ENCODE data around the gene TAF9B. TPM values are rescaled to one million over a fixed set of nuclear protein-coding genes. Genes with fewer than 3 reads are reported as not detected.
"Not testable (repeated sequence)": the region's sequence is repeated elsewhere in the genome, so short reads cannot be mapped to it uniquely, and the experiment has no call there.

The TAF9B gene
- polyA plus RNA-seq, 1 donor from 2014 or later, result 49.1 TPM

GRCh38 chrX:78129714-78130113, 9.7 kb downstream of the TAF9B start:
- Histone ChIP-seq H3K36me3 (ENCODE audit: insufficient read depth, low read length) (no peaks in the 10 kb centered on the region), H3K79me2 (replicated peaks; ENCODE audit: insufficient read depth, low read length) (no peaks in the 10 kb centered on the region), H3K27ac (ENCODE audit: low read length) (no peak overlapping the region), H3K9ac (ENCODE audit: low read length) (no peak overlapping the region), H3K27me3 (ENCODE audit: insufficient read depth, low read depth, low read length) (no peaks in the 10 kb centered on the region), H2AFZ (ENCODE audit: low read depth, low read length) (no peak overlapping the region), H4K20me1 (ENCODE audit: insufficient read depth) (no peaks in the 10 kb centered on the region), H3K9me2 (ENCODE audit: insufficient read depth, low read length) (no peaks in the 10 kb centered on the region), H3K9me3 (ENCODE audit: low read length) (no peaks in the 10 kb centered on the region), H3F3A (ENCODE audit: insufficient read depth, low read length, poor library complexity, severe bottlenecking) (no peaks in the 10 kb centered on the region), H3K4me2 (ENCODE audit: low read length) (no peak overlapping the region), H3K4me3 (ENCODE audit: low read length) (no peak overlapping the region)
- no peak for TF ChIP-seq REST (IDR thresholded peaks at IDR 0.05; ENCODE audit: borderline replicate concordance)
- TF ChIP-seq CTCF (IDR thresholded peaks at IDR 0.05; ENCODE audit: poor library complexity, severe bottlenecking), result no peak
- no peak for TF ChIP-seq MXI1 (conservative IDR thresholded peaks at IDR 0.05; ENCODE audit: poor library complexity, severe bottlenecking)
- no peak for TF ChIP-seq TAF1 (IDR thresholded peaks at IDR 0.05; ENCODE audit: low read depth)
- TF ChIP-seq EP300 (conservative IDR thresholded peaks at IDR 0.05; ENCODE audit: poor library complexity, severe bottlenecking), result no peak
- TF ChIP-seq SMC3 (conservative IDR thresholded peaks at IDR 0.05; ENCODE audit: poor library complexity), result no peak
- no peak for TF ChIP-seq RAD21 (conservative IDR thresholded peaks at IDR 0.05)
- no peak for TF ChIP-seq POLR2AphosphoS5 (IDR thresholded peaks at IDR 0.05)
- no peak for TF ChIP-seq EZH2 (IDR thresholded peaks at IDR 0.05; ENCODE audit: borderline replicate concordance, insufficient read depth, low read length, poor library complexity, severe bottlenecking)

GRCh38 chrX:78125781-78126180, 13.7 kb downstream of the TAF9B start:
- not testable (repeated sequence) for H3F3A ChIP-seq (ENCODE audit: insufficient read depth, low read length, poor library complexity, severe bottlenecking); H3K9me3 ChIP-seq (ENCODE audit: low read length); H4K20me1 ChIP-seq (ENCODE audit: insufficient read depth); H3K27me3 ChIP-seq (ENCODE audit: insufficient read depth, low read depth, low read length); H3K36me3 ChIP-seq (ENCODE audit: insufficient read depth, low read length); H3K79me2 ChIP-seq (replicated peaks; ENCODE audit: insufficient read depth, low read length); H3K4me2 ChIP-seq (ENCODE audit: low read length); H2AFZ ChIP-seq (ENCODE audit: low read depth, low read length); H3K9ac ChIP-seq (ENCODE audit: low read length); H3K4me3 ChIP-seq (ENCODE audit: low read length); H3K27ac ChIP-seq (ENCODE audit: low read length); H3K9me2 ChIP-seq (ENCODE audit: insufficient read depth, low read length)

- H2AFZ ChIP-seq (ENCODE audit: low read depth, low read length), result no peak overlapping the region
- H3K9me3 ChIP-seq (ENCODE audit: low read length), result no peaks in the 10 kb centered on the region
- no peaks in the 10 kb centered on the region for H3K36me3 ChIP-seq (ENCODE audit: insufficient read depth, low read length)
- no peaks in the 10 kb centered on the region for H3K79me2 ChIP-seq (replicated peaks; ENCODE audit: insufficient read depth, low read length)
- no peak overlapping the region for H3K9ac ChIP-seq (ENCODE audit: low read length)
- H3K27me3 ChIP-seq (ENCODE audit: insufficient read depth, low read depth, low read length), result no peaks in the 10 kb centered on the region
- H3F3A ChIP-seq (ENCODE audit: insufficient read depth, low read length, poor library complexity, severe bottlenecking), result no peaks in the 10 kb centered on the region
- H3K4me3 ChIP-seq (ENCODE audit: low read length), result no peak overlapping the region
- no peak overlapping the region for H3K4me2 ChIP-seq (ENCODE audit: low read length)
- no peaks in the 10 kb centered on the region for H3K9me2 ChIP-seq (ENCODE audit: insufficient read depth, low read length)
- no peak overlapping the region for H3K27ac ChIP-seq (ENCODE audit: low read length)
- TF ChIP-seq CTCF (IDR thresholded peaks at IDR 0.05; ENCODE audit: poor library complexity, severe bottlenecking) (no peak), REST (IDR thresholded peaks at IDR 0.05; ENCODE audit: borderline replicate concordance) (no peak), EP300 (conservative IDR thresholded peaks at IDR 0.05; ENCODE audit: poor library complexity, severe bottlenecking) (no peak)
- no peaks in the 10 kb centered on the region for H4K20me1 ChIP-seq (ENCODE audit: insufficient read depth)
Measured at GRCh38 chrX:78125148-78125547, 14.3 kb downstream of the TAF9B start.

All from neural cell (in vitro differentiated cells).